Activated T-cell treated with anti-CD3 and anti-CD28 coated beads, Interleukin-2, amount 50 U/mL, for 24 hours (primary cell): ENCODE measurements around the gene MNS1.

Experiments
- DNase-seq: peaks from one replicate; pipeline ENCODE4 v3.0.0-alpha.2; 2020
- H3K27ac Mint-ChIP-seq: 2 replicates; pipeline ENCODE4 v1.8.0; 2020; ENCODE audit warnings: mild to moderate bottlenecking, mixed read lengths
- H3K27me3 Mint-ChIP-seq: 2 replicates; pipeline ENCODE4 v1.8.0; 2020; ENCODE audit warnings: mixed read lengths
- H3K36me3 Mint-ChIP-seq: 2 replicates; pipeline ENCODE4 v1.8.0; 2020; ENCODE audit warnings: low read depth, mixed read lengths
- H3K4me1 Mint-ChIP-seq: 2 replicates; pipeline ENCODE4 v1.8.0; 2020; ENCODE audit warnings: low read depth, mixed read lengths
- H3K4me3 Mint-ChIP-seq: 2 replicates; pipeline ENCODE4 v1.8.0; 2020; ENCODE audit warnings: mild to moderate bottlenecking, moderate library complexity, mixed read lengths
- H3K9me3 Mint-ChIP-seq: 2 replicates; pipeline ENCODE4 v1.8.0; 2020; ENCODE audit warnings: mixed read lengths

The MNS1 gene

GRCh38 chr15:56471440-56472069 is 6.6 kb upstream of the MNS1 start:
- Mint-ChIP-seq H3K27ac (no peak overlapping the region), H3K4me1 (peaks cover 15% of the 10 kb centered on the region), H3K36me3 (no peaks in the 10 kb centered on the region), H3K27me3 (no peaks in the 10 kb centered on the region), H3K4me3 (no peak overlapping the region), H3K9me3 (no peaks in the 10 kb centered on the region)
- DNase-seq, result no peak

- Mint-ChIP-seq H3K4me3 (no peak overlapping the region), H3K4me1 (peaks cover 26% of the 10 kb centered on the region), H3K9me3 (no peaks in the 10 kb centered on the region), H3K36me3 (no peaks in the 10 kb centered on the region), H3K27ac (no peak overlapping the region), H3K27me3 (peaks cover 16% of the 10 kb centered on the region)
- DNase-seq, result no peak
Measured at GRCh38 chr15:56469483-56469882, 4.5 kb upstream of the MNS1 start.

GRCh38 chr15:56468401-56468800 is 3.5 kb upstream of the MNS1 start:
- Mint-ChIP-seq H3K27ac (no peak overlapping the region), H3K9me3 (no peaks in the 10 kb centered on the region), H3K4me3 (peak overlapping the region; percentile 63), H3K36me3 (no peaks in the 10 kb centered on the region), H3K4me1 (peaks cover 29% of the 10 kb centered on the region), H3K27me3 (peaks cover 26% of the 10 kb centered on the region)
- no peak for DNase-seq

- no peaks in the 10 kb centered on the region for H3K36me3 Mint-ChIP-seq
- H3K9me3 Mint-ChIP-seq, result no peaks in the 10 kb centered on the region
- H3K4me1 Mint-ChIP-seq, result peaks cover 29% of the 10 kb centered on the region
- DNase-seq, result no peak
- H3K27ac Mint-ChIP-seq, result no peak overlapping the region
- H3K4me3 Mint-ChIP-seq, result no peak overlapping the region
- H3K27me3 Mint-ChIP-seq, result peaks cover 29% of the 10 kb centered on the region
Measured at GRCh38 chr15:56467616-56468015, 2.7 kb upstream of the MNS1 start.

GRCh38 chr15:56460947-56461346 is 4.0 kb downstream of the MNS1 start:
- Mint-ChIP-seq H3K4me1 (peaks cover 14% of the 10 kb centered on the region), H3K36me3 (no peaks in the 10 kb centered on the region), H3K9me3 (no peaks in the 10 kb centered on the region), H3K4me3 (no peak overlapping the region), H3K27me3 (peaks cover 53% of the 10 kb centered on the region), H3K27ac (no peak overlapping the region)
- DNase-seq, result no peak

- Mint-ChIP-seq H3K27ac (no peak overlapping the region), H3K27me3 (peaks cover 49% of the 10 kb centered on the region), H3K36me3 (no peaks in the 10 kb centered on the region), H3K4me1 (peaks cover 9% of the 10 kb centered on the region), H3K4me3 (no peak overlapping the region), H3K9me3 (no peaks in the 10 kb centered on the region)
- DNase-seq, result no peak
Measured at GRCh38 chr15:56460071-56460470, 4.9 kb downstream of the MNS1 start.

- Mint-ChIP-seq H3K9me3 (no peaks in the 10 kb centered on the region), H3K27ac (no peak overlapping the region), H3K27me3 (peaks cover 40% of the 10 kb centered on the region), H3K4me3 (no peak overlapping the region), H3K4me1 (peaks cover 1% of the 10 kb centered on the region), H3K36me3 (no peaks in the 10 kb centered on the region)
- no peak for DNase-seq
Measured at GRCh38 chr15:56459096-56459495, 5.8 kb downstream of the MNS1 start.

GRCh38 chr15:56456229-56456628 is 8.7 kb downstream of the MNS1 start:
- Mint-ChIP-seq H3K36me3 (no peaks in the 10 kb centered on the region), H3K27ac (no peak overlapping the region), H3K4me1 (no peaks in the 10 kb centered on the region), H3K4me3 (no peak overlapping the region), H3K9me3 (no peaks in the 10 kb centered on the region), H3K27me3 (peaks cover 31% of the 10 kb centered on the region)
- no peak for DNase-seq

GRCh38 chr15:56454836-56455235 is 10.1 kb downstream of the MNS1 start:
- Mint-ChIP-seq H3K27ac (no peak overlapping the region), H3K27me3 (peaks cover 36% of the 10 kb centered on the region)

GRCh38 chr15:56445746-56446145 is 19.2 kb downstream of the MNS1 start:
- H3K36me3 Mint-ChIP-seq, result no peaks in the 10 kb centered on the region
- H3K27me3 Mint-ChIP-seq, result peaks cover 4% of the 10 kb centered on the region
- H3K9me3 Mint-ChIP-seq, result no peaks in the 10 kb centered on the region
- no peaks in the 10 kb centered on the region for H3K4me1 Mint-ChIP-seq
- H3K27ac Mint-ChIP-seq, result no peak overlapping the region
- no peak overlapping the region for H3K4me3 Mint-ChIP-seq
- no peak for DNase-seq

More at GRCh38 chr15:56454836-56455235, 10.1 kb downstream of the MNS1 start:
- Mint-ChIP-seq H3K36me3 (no peaks in the 10 kb centered on the region), H3K4me1 (no peaks in the 10 kb centered on the region), H3K9me3 (no peaks in the 10 kb centered on the region), H3K4me3 (no peak overlapping the region)
- DNase-seq, result no peak

- Mint-ChIP-seq H3K27ac (no peak overlapping the region), H3K27me3 (peaks cover 6% of the 10 kb centered on the region), H3K4me1 (no peaks in the 10 kb centered on the region), H3K9me3 (no peaks in the 10 kb centered on the region), H3K36me3 (no peaks in the 10 kb centered on the region), H3K4me3 (no peak overlapping the region)
- no peak for DNase-seq
Measured at GRCh38 chr15:56442354-56442753, 22.6 kb downstream of the MNS1 start.

- DNase-seq, result no peak
- H3K4me3 Mint-ChIP-seq, result no peak overlapping the region
- no peaks in the 10 kb centered on the region for H3K4me1 Mint-ChIP-seq
- no peaks in the 10 kb centered on the region for H3K9me3 Mint-ChIP-seq
- peaks cover 21% of the 10 kb centered on the region for H3K27me3 Mint-ChIP-seq
- H3K27ac Mint-ChIP-seq, result no peak overlapping the region
- no peaks in the 10 kb centered on the region for H3K36me3 Mint-ChIP-seq
Measured at GRCh38 chr15:56440214-56440770, 24.6 kb downstream of the MNS1 start.

GRCh38 chr15:56432304-56432703 is 32.6 kb downstream of the MNS1 start:
- Mint-ChIP-seq H3K4me1 (no peaks in the 10 kb centered on the region), H3K4me3 (no peak overlapping the region), H3K27me3 (peaks cover 18% of the 10 kb centered on the region), H3K36me3 (no peaks in the 10 kb centered on the region), H3K27ac (no peak overlapping the region), H3K9me3 (no peaks in the 10 kb centered on the region)
- DNase-seq, result no peak

- no peaks in the 10 kb centered on the region for H3K4me1 Mint-ChIP-seq
- peaks cover 3% of the 10 kb centered on the region for H3K27me3 Mint-ChIP-seq
- H3K36me3 Mint-ChIP-seq, result no peaks in the 10 kb centered on the region
- H3K27ac Mint-ChIP-seq, result no peak overlapping the region
- no peak for DNase-seq
- no peak overlapping the region for H3K4me3 Mint-ChIP-seq
- H3K9me3 Mint-ChIP-seq, result peaks cover 6% of the 10 kb centered on the region
Measured at GRCh38 chr15:56428821-56429458, 36.0 kb downstream of the MNS1 start.

GRCh38 chr15:56425976-56426375 is 39.0 kb downstream of the MNS1 start:
- H3K27me3 Mint-ChIP-seq, result no peaks in the 10 kb centered on the region
- no peak overlapping the region for H3K27ac Mint-ChIP-seq
- H3K9me3 Mint-ChIP-seq, result peaks cover 6% of the 10 kb centered on the region
- H3K36me3 Mint-ChIP-seq, result no peaks in the 10 kb centered on the region
- H3K4me1 Mint-ChIP-seq, result no peaks in the 10 kb centered on the region
- H3K4me3 Mint-ChIP-seq, result no peak overlapping the region
- DNase-seq, result no peak
